Stimulated activated CD8-positive, alpha-beta memory T cell treated with anti-CD3 and anti-CD28 coated beads, Interleukin-4, amount 100 ng/mL, for 24 hours (primary cell): ENCODE results near the gene ETV1.
"Not testable (repeated sequence)": the region's sequence is repeated elsewhere in the genome, so short reads cannot be mapped to it uniquely, and the experiment has no call there.

Experiments used
- DNase-seq: peaks from one replicate; pipeline ENCODE4 v3.0.0-alpha.2; 2020; ENCODE audit warnings: low read depth

Gene ETV1

GRCh38 chr7:13921062-13921461 lies 68.4 kb downstream of the ETV1 start:
- no peak for DNase-seq

DNA sequence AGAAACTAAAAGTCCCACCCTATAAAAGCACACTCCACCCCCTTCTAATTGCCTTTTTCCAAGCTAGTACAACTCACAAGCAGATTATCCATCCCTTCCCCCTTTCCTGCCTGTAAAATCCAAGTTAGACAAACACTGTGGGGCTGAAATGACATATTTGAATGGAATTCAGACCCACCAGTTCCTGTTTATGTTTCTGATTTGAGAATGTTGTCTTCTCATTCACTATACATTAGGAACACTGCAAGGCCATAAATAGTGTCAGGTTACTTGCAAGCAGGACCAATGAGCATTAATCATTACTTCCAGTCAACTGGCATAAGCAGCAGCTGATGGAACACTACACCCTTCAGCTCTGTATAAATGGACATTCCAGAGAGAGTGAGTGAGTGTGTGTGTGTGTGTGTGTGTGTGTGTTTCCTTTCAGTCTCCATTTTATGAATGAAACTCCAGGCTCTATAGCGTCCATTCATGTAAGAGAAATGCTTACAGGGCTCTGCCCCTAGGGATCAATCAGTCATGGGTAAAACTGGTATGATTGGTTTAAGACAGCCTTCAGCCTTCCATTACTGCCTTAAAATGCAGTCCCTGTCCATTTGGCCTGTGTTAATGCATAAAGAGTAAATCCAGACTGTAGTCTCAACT lies 69.3 kb downstream of the ETV1 start:
- no peak for DNase-seq

DNA sequence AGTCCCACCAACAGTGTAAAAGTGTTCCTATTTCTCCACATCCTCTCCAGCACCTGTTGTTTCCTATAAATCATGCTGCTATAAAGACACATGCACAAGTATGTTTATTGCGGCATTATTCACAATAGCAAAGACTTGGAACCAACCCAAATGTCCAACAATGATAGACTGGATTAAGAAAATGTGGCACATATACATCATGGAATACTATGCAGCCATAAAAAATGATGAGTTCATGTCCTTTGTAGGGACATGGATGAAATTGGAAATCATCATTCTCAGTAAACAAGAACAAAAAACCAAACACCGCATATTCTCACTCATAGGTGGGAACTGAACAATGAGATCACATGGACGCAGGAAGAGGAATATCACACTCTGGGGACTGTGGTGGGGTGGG lies 71.1 kb downstream of the ETV1 start:
- not testable (repeated sequence) for DNase-seq

GRCh38 chr7:13917103-13917502 lies 72.4 kb downstream of the ETV1 start:
- not testable (repeated sequence) for DNase-seq

DNA sequence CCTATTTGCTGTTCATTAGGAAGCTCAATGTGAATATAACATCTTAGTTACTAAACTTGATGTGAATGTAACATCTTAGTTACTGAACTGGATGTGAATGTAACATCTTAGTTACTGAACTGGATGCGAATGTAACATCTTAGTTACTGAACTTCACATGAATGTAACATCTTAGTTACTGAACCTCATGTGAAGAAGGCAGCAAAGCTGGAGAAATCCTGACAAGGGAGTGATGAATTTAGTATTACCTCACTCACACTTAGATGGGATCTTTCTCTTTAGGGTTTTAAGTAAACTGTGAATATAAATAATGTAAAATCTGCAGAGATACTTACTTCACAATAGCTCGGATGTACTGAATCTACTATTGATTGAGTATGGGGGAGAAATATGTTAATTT lies 73.6 kb downstream of the ETV1 start:
- no peak for DNase-seq

- no peak for DNase-seq
Measured at GRCh38 chr7:13912715-13913278, 76.7 kb downstream of the ETV1 start.

DNA sequence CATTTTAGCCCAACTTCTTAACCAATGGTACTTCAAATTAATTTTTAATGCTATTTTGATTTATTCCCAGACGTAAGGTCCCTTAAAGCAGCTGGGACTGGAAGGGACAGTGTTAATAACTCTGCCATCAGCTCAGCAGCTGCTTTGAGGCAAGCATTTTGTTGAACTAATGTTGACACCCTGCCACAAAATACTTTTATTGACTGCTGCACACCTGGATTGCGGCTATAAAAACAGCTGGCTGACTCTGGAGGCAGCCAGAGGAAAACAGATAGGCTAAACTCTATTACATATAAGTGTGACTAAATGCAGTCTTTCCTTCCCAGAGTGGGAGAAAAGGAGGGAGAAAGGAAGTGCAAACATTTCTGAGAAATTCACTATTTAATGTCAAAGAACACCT lies 77.6 kb downstream of the ETV1 start:
- no peak for DNase-seq

DNA sequence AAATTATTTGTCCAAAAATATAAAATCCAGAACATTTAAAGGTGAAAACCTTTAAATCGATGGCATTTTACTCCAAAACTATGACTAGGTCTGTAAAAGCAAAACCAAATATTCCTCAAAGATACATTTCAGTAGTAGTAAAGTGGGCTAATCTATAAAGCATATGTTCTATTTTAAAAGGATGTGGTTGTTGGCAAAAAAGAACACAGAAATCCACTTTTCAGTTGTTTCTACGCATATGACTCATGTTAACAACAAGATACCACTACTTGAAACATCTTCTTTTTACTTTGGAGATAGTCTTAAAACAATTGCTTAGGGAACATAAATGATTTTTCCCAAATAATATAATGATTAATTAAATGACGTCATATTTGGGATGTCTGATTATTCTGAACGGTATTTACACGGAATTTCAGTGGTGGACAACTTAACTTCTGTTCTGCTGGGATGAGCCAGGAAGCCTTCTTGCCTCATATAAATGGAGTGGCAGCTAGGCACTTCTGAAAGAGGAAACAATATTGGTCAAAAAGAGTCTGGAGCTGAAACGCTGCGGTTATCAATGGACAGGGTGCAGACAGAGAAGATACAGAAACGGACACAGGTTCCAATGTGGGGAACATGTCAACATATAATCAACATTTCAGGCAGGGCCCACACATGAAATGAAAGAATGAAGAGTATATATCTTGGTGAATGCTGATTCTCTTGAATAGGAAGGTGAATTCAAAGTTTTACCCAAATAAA lies 78.5 kb downstream of the ETV1 start:
- DNase-seq: no peak

GRCh38 chr7:13908667-13909397 lies 80.6 kb downstream of the ETV1 start:
- no peak for DNase-seq

DNA sequence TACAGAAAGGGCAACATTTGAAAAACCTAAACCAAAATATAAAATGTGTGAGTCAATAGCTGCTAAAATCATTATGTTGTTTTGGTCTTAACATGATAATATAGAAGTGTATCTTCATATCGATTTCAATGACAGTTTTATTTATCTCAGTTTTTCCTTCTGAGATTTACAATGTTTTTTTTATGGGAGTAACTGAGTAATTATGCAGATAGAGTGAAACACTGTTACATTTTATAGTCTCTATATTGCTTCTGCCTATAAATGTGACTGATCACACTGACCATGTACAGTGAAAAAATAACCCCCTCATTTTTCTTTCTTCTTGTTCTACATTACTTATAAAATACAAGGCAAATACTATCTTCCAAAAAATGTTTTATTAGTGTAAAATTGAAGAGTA lies 81.6 kb downstream of the ETV1 start:
- DNase-seq: no peak

- DNase-seq: no peak
Measured at GRCh38 chr7:13904689-13905088, 84.8 kb downstream of the ETV1 start.

- no peak for DNase-seq
Measured at GRCh38 chr7:13904007-13904406, 85.5 kb downstream of the ETV1 start.

GRCh38 chr7:13901577-13901976 lies 87.9 kb downstream of the ETV1 start:
- DNase-seq: no peak

GRCh38 chr7:13898957-13899670 lies 90.4 kb downstream of the ETV1 start:
- no peak for DNase-seq

DNA sequence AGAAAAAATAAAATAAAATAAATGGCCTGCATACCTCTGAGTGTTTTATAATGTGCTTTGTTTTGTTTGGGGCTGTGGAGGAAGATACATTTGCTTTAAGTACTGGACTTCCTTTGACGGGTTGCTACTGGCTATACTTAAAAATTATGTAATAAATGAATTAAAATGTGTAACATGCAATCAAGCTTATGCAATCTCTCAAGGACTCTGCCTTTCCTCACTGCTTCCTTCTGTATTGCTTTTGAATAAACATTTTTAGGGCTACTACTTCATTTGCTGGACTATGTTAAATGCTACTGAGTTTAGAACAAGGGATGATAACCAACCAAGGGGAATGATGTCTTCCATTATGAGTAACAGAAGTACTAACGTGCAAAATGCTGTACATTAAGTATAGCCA lies 91.6 kb downstream of the ETV1 start:
- no peak for DNase-seq

DNA sequence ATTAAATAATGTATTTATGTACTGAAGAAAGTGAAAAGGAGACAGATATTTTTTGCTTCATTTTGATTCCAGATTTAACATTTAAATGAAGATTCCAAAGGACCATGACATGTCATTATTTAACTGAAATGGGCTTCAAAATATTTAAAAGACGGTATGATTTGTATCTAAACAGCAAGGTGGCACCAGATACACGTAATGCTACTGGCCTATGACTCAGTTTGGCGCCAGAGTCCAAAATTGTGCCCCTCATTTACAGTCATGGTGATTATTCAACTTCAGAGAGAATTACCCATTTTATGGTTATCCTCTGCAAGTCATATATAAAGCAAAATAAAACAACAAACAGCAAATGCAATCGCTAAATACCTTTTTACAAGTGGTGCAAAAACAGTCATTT lies 94.5 kb downstream of the ETV1 start:
- no peak for DNase-seq

DNA sequence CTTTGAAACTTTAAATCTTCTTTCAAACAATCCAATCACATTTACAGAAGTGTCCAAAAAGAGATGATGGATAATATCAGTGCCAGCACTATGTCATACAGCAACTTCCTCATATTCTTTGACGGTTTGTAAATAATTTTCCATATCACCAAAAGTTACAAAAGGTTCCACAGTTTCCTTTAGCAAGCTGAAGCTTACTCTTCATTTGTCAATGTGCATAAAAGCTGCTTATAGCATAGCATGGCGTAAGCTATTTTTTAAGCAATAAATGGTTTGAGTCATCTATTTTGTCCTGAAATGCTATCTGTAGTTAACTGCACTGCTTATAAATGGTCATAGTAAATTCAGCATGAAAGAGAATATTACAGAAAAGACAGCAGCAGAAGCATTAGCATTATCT lies 95.1 kb downstream of the ETV1 start:
- DNase-seq: no peak

- DNase-seq: no peak
Measured at GRCh38 chr7:13890793-13891192, 98.7 kb downstream of the ETV1 start.

DNA sequence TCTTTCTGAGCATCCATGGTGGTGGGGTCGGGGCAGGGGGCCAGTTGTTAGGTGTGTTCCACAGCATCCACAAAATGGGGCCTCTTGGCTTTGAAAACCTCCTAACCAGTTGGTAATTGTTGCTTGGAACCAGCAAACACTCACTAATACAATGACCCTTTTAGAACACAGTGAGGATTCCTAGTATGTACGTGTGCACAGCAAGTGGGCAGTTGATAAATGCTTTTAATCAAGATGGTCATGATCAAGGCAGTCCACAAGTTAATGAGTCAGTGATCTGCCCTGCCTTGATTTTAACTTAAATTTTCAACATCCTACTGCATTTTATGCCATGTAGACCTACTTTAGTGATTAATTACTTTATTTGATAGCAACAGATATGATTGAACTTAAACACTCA lies 103.1 kb downstream of the ETV1 start:
- no peak for DNase-seq

GRCh38 chr7:13882051-13882450 lies 107.4 kb downstream of the ETV1 start:
- DNase-seq: no peak

GRCh38 chr7:13880789-13881188 lies 108.7 kb downstream of the ETV1 start:
- no peak for DNase-seq

DNA sequence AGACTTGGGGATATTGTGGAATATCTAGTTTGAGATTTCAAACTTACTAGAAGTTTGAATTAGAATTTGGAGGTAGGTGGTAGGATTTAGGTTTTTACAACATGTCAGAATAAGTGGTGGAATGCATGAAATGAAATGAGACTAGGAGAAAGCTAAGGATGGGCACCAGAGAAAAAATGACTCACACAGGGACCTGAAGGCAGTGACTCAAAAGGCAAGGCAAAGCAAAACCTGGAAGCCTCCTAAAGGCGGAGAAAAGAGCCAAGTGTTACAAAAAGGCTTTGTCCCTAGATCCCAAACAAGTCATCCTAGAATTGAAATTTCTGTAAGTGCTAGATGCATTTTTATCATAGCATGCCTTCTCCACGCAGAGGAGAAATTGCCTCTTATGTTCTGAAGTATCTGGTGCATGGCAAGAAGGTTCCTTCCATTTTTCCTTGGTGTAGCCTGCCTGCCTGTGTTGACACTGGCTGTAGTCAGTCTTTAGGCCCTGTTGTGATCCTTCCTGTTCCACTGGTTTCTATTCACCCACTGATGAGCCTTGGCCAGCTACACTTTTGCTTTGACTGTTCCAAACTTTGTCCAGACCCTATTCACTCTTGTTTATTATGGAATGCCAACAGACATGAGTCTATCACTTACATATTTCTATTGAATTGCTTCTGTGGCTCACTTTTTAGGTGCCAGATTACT lies 109.3 kb downstream of the ETV1 start:
- no peak for DNase-seq
